Calu3 (cell line): ENCODE measurements around the gene SETX. TPM values are rescaled to one million over a fixed set of nuclear protein-coding genes. Genes with fewer than 3 reads are reported as not detected.

ENCODE experiments used
- BruUV-seq: library from RNA; stranded (reverse); fragments of 400-500 nt; replicated peaks from 2 replicates; lab custom pipeline; 2021; lab: Mats Ljungman, UMichigan
- CTCF ChIA-PET: fragments of 300-600 bp; sonication (Branson Sonifier 250); formaldehyde crosslinking; loops from one replicate; lab custom pipeline; 2022; ENCODE audit warnings: antibody characterized with exemption; lab: Charles Lee
- DNase-seq: peaks from one replicate; pipeline ENCODE4 v3.0.0; 2022
- H3K27ac Mint-ChIP-seq: one replicate; pipeline ENCODE4 v1.8.0; 2022; ENCODE audit warnings: mixed read lengths; ENCODE audit not compliant: unreplicated experiment
- H3K27me3 Mint-ChIP-seq: one replicate; pipeline ENCODE4 v1.8.0; 2022; ENCODE audit warnings: mixed read lengths; ENCODE audit not compliant: unreplicated experiment
- H3K36me3 Mint-ChIP-seq: one replicate; pipeline ENCODE4 v1.8.0; 2022; ENCODE audit warnings: mild to moderate bottlenecking, moderate library complexity, mixed read lengths; ENCODE audit not compliant: insufficient read depth, unreplicated experiment
- H3K4me1 Mint-ChIP-seq: one replicate; pipeline ENCODE4 v1.8.0; 2022; ENCODE audit warnings: mild to moderate bottlenecking, low read depth, mixed read lengths; ENCODE audit not compliant: unreplicated experiment
- H3K4me3 Mint-ChIP-seq: one replicate; pipeline ENCODE4 v1.8.0; 2022; ENCODE audit warnings: mild to moderate bottlenecking, low read depth, moderate library complexity, mixed read lengths; ENCODE audit not compliant: unreplicated experiment
- H3K9me3 Mint-ChIP-seq: one replicate; pipeline ENCODE4 v1.8.0; 2022; ENCODE audit warnings: low read depth, mixed read lengths; ENCODE audit not compliant: unreplicated experiment
- CTCF ChIP-seq: fragments of 200-600 bp; IDR thresholded peaks from one replicate; pipeline ENCODE4 v1.8.0; 2022; ENCODE audit warnings: antibody characterized with exemption; ENCODE audit not compliant: unreplicated experiment
- intact Hi-C: fragments of 100-400 bp; cut with micrococcal nuclease; formaldehyde crosslinking; loops from one replicate; pipeline ENCODE4 v1.10.0; 2022; ENCODE audit not compliant: unreplicated experiment
- total RNA-seq: library from RNA; stranded (reverse); gene quantifications from 2 replicates; pipeline ENCODE4 v1.2.3, GENCODE V29; 2022

The SETX gene
- total RNA-seq, 1 experiment from 2014 or later: 24.2 TPM

GRCh38 chr9:132366481-132366880, 11.7 kb upstream of the SETX start:
- H3K27me3 Mint-ChIP-seq: no peaks in the 10 kb centered on the region
- TF ChIP-seq CTCF: no peak
- H3K36me3 Mint-ChIP-seq: no peaks in the 10 kb centered on the region
- H3K4me3 Mint-ChIP-seq: no peak overlapping the region
- CTCF ChIA-PET: no interaction called here
- H3K4me1 Mint-ChIP-seq: no peaks in the 10 kb centered on the region
- intact Hi-C loops: no loop called here
- no peak overlapping the region for H3K27ac Mint-ChIP-seq
- no peaks in the 10 kb centered on the region for H3K9me3 Mint-ChIP-seq
- no peak for DNase-seq
- no TSS peak for BruUV-seq

- no peaks in the 10 kb centered on the region for H3K36me3 Mint-ChIP-seq
- intact Hi-C loops: no loop called here
Observed at GRCh38 chr9:132365986-132366385, 11.2 kb upstream of the SETX start.

GRCh38 chr9:132364068-132364467, 9.3 kb upstream of the SETX start:
- H3K27me3 Mint-ChIP-seq: no peaks in the 10 kb centered on the region
- no peaks in the 10 kb centered on the region for H3K4me1 Mint-ChIP-seq
- intact Hi-C loops: no loop called here
- DNase-seq: no peak
- no peak overlapping the region for H3K4me3 Mint-ChIP-seq
- CTCF ChIA-PET: no interaction called here
- TF ChIP-seq CTCF: no peak
- H3K36me3 Mint-ChIP-seq: no peaks in the 10 kb centered on the region
- no peak overlapping the region for H3K27ac Mint-ChIP-seq
- BruUV-seq: no TSS peak
- no peaks in the 10 kb centered on the region for H3K9me3 Mint-ChIP-seq

More at GRCh38 chr9:132365986-132366385, 11.2 kb upstream of the SETX start:
- no peaks in the 10 kb centered on the region for H3K9me3 Mint-ChIP-seq
- H3K4me1 Mint-ChIP-seq: no peaks in the 10 kb centered on the region
- no peak overlapping the region for H3K4me3 Mint-ChIP-seq
- CTCF ChIA-PET: interaction anchor here (0.6 to 0.7 kb wide), 2 partner anchors 39 to 45 kb away, joined by 3 read pairs; no protein-coding TSS in a partner anchor
- no TSS peak for BruUV-seq
- H3K27ac Mint-ChIP-seq: no peak overlapping the region
- H3K27me3 Mint-ChIP-seq: no peaks in the 10 kb centered on the region
- no peak for TF ChIP-seq CTCF
- DNase-seq: no peak

DNA sequence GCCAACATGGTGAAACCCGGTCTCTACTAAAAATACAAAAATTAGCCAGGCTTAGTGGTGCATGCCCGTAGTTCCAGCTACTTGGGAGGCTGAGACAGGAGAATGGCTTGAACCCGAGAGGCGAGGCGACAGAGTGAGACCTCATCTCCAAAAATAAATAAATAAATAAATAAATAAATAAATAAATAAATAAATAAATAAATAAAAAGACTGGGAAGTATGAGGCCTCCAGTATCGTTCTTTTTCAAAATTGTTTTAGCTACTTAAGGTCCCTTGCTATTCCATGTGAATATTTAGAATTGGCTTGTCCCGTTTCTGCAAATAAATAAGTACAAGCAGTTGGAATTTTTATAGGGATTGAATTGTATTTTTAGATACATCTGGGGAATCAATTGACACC, 3.0 kb upstream of the SETX start:
- CTCF ChIA-PET: no interaction called here
- intact Hi-C loops: no loop called here
- TF ChIP-seq CTCF: no peak
- no peak overlapping the region for H3K27ac Mint-ChIP-seq
- no peaks in the 10 kb centered on the region for H3K27me3 Mint-ChIP-seq
- no peak overlapping the region for H3K4me3 Mint-ChIP-seq
- no peaks in the 10 kb centered on the region for H3K9me3 Mint-ChIP-seq
- DNase-seq: no peak
- H3K36me3 Mint-ChIP-seq: peaks cover 28% of the 10 kb centered on the region
- BruUV-seq: no TSS peak
- peaks cover 11% of the 10 kb centered on the region for H3K4me1 Mint-ChIP-seq
